Measurements from ENCODE around the gene GRK3. TPM values are rescaled to one million over a fixed set of nuclear protein-coding genes. Genes with fewer than 3 reads are reported as not detected.
"Not testable (repeated sequence)": the region's sequence is repeated elsewhere in the genome, so short reads cannot be mapped to it uniquely, and the experiment has no call there.

The GRK3 gene
- total RNA-seq, 4 donors from 2014 or later: 3.6 to 10.9 (median 7.1) TPM

DNA sequence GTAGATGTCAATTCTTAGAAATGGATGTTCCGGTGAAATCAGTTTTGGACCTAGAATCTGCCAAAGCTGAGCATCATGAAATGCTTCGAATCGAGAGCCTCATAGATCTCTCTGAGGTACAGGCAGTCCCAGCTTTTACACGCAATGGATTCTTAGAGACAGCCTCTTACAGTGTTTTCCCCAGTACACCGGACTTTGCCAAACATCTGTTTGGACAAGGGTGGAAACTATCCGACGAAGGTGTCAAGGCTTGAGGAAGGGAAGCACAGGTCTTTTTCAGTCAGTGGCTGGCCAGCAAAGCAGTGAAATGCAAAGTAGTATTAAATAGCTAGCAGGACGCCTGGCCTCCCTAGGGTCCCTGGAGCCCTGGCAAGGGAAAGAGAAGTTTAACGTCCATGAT, 4.9 kb downstream of the GRK3 start:
- no peak overlapping the region for H3K27ac ChIP-seq
- H3K36me3 ChIP-seq: no peaks in the 10 kb centered on the region
- H3K4me1 ChIP-seq: peaks cover 10% of the 10 kb centered on the region
- H3K27me3 ChIP-seq: no peaks in the 10 kb centered on the region
- whole genome bisulfite sequencing: 71% methylated on average over 9 of the region's 9 CpGs
- H3K9me3 ChIP-seq: no peaks in the 10 kb centered on the region
- no peak overlapping the region for H3K4me3 ChIP-seq
- TF ChIP-seq POLR2A (IDR thresholded peaks at IDR 0.05): no peak
- no peak for TF ChIP-seq EP300 (IDR thresholded peaks at IDR 0.05)
- TF ChIP-seq, protein P1, sequence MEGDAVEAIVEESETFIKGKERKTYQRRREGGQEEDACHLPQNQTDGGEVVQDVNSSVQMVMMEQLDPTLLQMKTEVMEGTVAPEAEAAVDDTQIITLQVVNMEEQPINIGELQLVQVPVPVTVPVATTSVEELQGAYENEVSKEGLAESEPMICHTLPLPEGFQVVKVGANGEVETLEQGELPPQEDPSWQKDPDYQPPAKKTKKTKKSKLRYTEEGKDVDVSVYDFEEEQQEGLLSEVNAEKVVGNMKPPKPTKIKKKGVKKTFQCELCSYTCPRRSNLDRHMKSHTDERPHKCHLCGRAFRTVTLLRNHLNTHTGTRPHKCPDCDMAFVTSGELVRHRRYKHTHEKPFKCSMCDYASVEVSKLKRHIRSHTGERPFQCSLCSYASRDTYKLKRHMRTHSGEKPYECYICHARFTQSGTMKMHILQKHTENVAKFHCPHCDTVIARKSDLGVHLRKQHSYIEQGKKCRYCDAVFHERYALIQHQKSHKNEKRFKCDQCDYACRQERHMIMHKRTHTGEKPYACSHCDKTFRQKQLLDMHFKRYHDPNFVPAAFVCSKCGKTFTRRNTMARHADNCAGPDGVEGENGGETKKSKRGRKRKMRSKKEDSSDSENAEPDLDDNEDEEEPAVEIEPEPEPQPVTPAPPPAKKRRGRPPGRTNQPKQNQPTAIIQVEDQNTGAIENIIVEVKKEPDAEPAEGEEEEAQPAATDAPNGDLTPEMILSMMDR (IDR thresholded peaks at IDR 0.05): no peak
- TF ChIP-seq POLR2AphosphoS5 (IDR thresholded peaks at IDR 0.05): no peak
- no peak for DNase-seq (ENCODE audit: low spot score in 2 of 2)

- Histone ChIP-seq H3K9me3 (no peaks in the 10 kb centered on the region), H3K27me3 (no peaks in the 10 kb centered on the region), H3K4me3 (no peak overlapping the region), H3K4me1 (peaks cover 8% of the 10 kb centered on the region), H3K36me3 (no peaks in the 10 kb centered on the region), H3K27ac (no peak overlapping the region)
- TF ChIP-seq POLR2A (IDR thresholded peaks at IDR 0.05) (no peak), EP300 (IDR thresholded peaks at IDR 0.05) (no peak), POLR2AphosphoS5 (IDR thresholded peaks at IDR 0.05) (no peak)
- TF ChIP-seq, protein P1 (IDR thresholded peaks at IDR 0.05): no peak
- WGBS: 87% methylated on average over 10 of the region's 10 CpGs
- DNase-seq (ENCODE audit: low spot score in 2 of 2): no peak
Observed at GRCh38 chr22:25569983-25570382, 5.5 kb downstream of the GRK3 start.

DNA sequence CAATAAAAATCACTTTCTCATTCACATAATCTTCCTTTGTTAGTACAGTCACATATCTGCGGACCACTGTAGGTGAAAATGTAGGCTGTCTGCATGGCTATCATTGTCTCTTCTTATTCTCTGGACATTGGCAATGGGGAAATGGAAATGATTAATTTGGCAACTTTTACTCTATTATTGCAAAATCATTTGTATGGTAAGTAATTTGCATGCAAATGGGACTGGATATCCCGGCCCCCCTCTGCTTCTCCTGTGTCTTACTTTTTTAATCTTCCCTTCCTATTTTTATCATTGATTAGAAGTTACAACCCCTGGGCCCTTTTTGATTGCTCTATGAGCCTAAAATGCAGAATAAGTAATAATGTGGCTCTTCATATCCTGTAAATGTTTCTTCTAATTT, 6.0 kb downstream of the GRK3 start:
- Histone ChIP-seq H3K27ac (no peak overlapping the region), H3K9me3 (no peaks in the 10 kb centered on the region), H3K27me3 (no peaks in the 10 kb centered on the region), H3K4me1 (peaks cover 3% of the 10 kb centered on the region), H3K36me3 (no peaks in the 10 kb centered on the region), H3K4me3 (no peak overlapping the region)
- DNase-seq (ENCODE audit: low spot score in 2 of 2): no peak
- 70% methylated on average over 2 of the region's 2 CpGs for whole genome bisulfite sequencing
- no peak for TF ChIP-seq POLR2AphosphoS5 (IDR thresholded peaks at IDR 0.05)
- no peak for TF ChIP-seq EP300 (IDR thresholded peaks at IDR 0.05)
- TF ChIP-seq, protein P1 (IDR thresholded peaks at IDR 0.05): no peak
- no peak for TF ChIP-seq POLR2A (IDR thresholded peaks at IDR 0.05)

DNA sequence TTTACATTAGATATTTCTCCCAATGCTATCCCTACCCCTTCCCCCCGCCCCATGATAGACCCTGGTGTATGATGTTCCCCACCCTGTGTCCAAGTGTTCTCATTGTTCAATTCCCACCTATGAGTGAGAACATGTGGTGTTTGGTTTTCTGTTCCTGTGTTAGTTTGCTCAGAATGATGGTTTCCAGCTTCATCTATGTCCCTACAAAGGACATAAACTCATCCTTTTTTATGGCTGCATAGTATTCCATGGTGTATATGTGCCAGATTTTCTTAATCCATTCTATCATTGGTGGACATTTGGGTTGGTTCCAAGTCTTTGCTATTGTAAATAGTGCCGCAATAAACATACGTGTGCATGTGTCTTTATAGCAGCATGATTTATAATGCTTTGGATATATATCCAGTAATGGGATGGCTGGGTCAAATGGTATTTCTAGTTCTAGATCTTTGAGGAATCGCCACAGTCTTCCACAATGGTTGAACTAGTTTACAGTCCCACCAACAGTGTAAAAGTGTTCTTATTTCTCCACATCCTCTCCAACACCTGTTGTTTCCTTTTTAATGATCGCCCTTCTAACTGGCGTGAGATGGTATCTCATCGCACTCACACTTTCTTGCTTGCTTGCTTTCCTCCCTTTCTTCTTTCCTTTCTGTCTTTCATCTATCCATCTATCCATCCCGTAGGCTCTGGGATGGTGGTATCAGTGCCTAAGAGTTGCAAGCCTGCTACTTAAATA, 7.7 kb downstream of the GRK3 start:
- not testable (repeated sequence) for H3K27ac ChIP-seq; H3K36me3 ChIP-seq; H3K9me3 ChIP-seq; H3K4me3 ChIP-seq; H3K4me1 ChIP-seq; H3K27me3 ChIP-seq; DNase-seq (ENCODE audit: low spot score in 2 of 2)
- WGBS: 90% methylated on average over 8 of the region's 8 CpGs

- Histone ChIP-seq H3K27me3 (no peaks in the 10 kb centered on the region), H3K4me1 (no peaks in the 10 kb centered on the region), H3K27ac (no peak overlapping the region), H3K9me3 (no peaks in the 10 kb centered on the region), H3K36me3 (no peaks in the 10 kb centered on the region), H3K4me3 (no peak overlapping the region)
- no peak for DNase-seq (ENCODE audit: low spot score in 2 of 2)
- TF ChIP-seq POLR2AphosphoS5 (IDR thresholded peaks at IDR 0.05) (no peak), EP300 (IDR thresholded peaks at IDR 0.05) (no peak), POLR2A (IDR thresholded peaks at IDR 0.05) (no peak)
- TF ChIP-seq, protein P1 (IDR thresholded peaks at IDR 0.05): no peak
Observed at GRCh38 chr22:25572708-25573171, 8.3 kb downstream of the GRK3 start.

DNA sequence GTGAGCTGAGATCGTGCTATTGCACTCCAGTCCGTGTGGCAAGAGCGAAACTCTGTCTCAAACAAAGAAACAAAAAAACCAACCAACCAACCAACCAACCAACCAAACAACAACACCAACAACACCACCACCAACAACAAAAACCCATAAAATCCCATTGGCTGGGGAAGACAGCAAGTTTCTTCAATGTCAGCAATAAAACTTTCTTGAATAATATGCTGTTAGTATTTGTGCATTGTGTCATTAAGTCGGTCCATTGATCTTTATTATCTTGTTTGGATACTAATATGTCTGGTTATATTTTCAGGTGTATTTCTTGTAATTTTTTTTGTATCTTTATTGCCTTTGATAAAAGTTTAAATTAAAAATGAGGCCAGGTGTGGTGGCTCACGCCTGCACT, 9.4 kb downstream of the GRK3 start:
- Histone ChIP-seq H3K9me3 (no peaks in the 10 kb centered on the region), H3K36me3 (no peaks in the 10 kb centered on the region), H3K27me3 (no peaks in the 10 kb centered on the region), H3K27ac (no peak overlapping the region), H3K4me3 (no peak overlapping the region), H3K4me1 (no peaks in the 10 kb centered on the region)
- WGBS: 95% methylated on average over 5 of the region's 5 CpGs
- TF ChIP-seq, protein P1 (IDR thresholded peaks at IDR 0.05): no peak
- TF ChIP-seq EP300 (IDR thresholded peaks at IDR 0.05) (no peak), POLR2AphosphoS5 (IDR thresholded peaks at IDR 0.05) (no peak), POLR2A (IDR thresholded peaks at IDR 0.05) (no peak)
- no peak for DNase-seq (ENCODE audit: low spot score in 2 of 2)

All from suprapubic skin (tissue), 4 donors.